Upper lobe of right lung (tissue), 1 donor: ENCODE results near the gene SLC22A4. TPM values are rescaled to one million over a fixed set of nuclear protein-coding genes. Genes with fewer than 3 reads are reported as not detected.

Source experiments
- ATAC-seq: fragments of 200-7000 bp; cut with Tn5 transposase; one replicate; pipeline ENCODE4 v1.9.1; 2020; ENCODE audit warnings: mild to moderate bottlenecking, moderate library complexity
- DNase-seq: peaks from one replicate; pipeline ENCODE4 v3.0.0-alpha.2; 2020
- H3K27ac ChIP-seq: fragments of 200-600 bp; one replicate; pipeline ENCODE4 v1.8.0; 2022
- H3K27me3 ChIP-seq: fragments of 200-600 bp; one replicate; pipeline ENCODE4 v1.8.0; 2022; ENCODE audit warnings: mild to moderate bottlenecking
- H3K36me3 ChIP-seq: fragments of 200-600 bp; one replicate; pipeline ENCODE4 v1.8.0; 2022
- H3K4me1 ChIP-seq: fragments of 200-600 bp; one replicate; pipeline ENCODE4 v1.8.0; 2022
- H3K4me3 ChIP-seq: fragments of 200-600 bp; one replicate; pipeline ENCODE4 v1.8.0; 2022; ENCODE audit warnings: mild to moderate bottlenecking
- H3K9me3 ChIP-seq: fragments of 200-600 bp; one replicate; pipeline ENCODE4 v1.8.0; 2022
- intact Hi-C: fragments of 100-400 bp; cut with DNase I; formaldehyde crosslinking; loops from one replicate; pipeline ENCODE4 v1.11.0; 2022
- total RNA-seq: library from RNA; stranded (reverse); fragmentation: NEBNext Ultra II Directional; extraction: Animal tissue kit (Norgen Biotek cat#: 25700); gene quantifications from one replicate; pipeline ENCODE4 v1.2.1, GENCODE V29; 2021
- TF ChIP-seq, protein P1 (sequence below): fragments of 200-600 bp; IDR thresholded peaks from one replicate; pipeline ENCODE4 v1.8.0; 2022; ENCODE audit warnings: antibody characterized with exemption
- donor health status: DM: no; HTN: yes; CAD: no; lungs with severe emphysema.

Gene SLC22A4
- total RNA-seq, 1 donor from 2014 or later, result 1.8 TPM

- peak overlapping the region; percentile 98 for H3K27ac ChIP-seq
- TF ChIP-seq, protein P1, sequence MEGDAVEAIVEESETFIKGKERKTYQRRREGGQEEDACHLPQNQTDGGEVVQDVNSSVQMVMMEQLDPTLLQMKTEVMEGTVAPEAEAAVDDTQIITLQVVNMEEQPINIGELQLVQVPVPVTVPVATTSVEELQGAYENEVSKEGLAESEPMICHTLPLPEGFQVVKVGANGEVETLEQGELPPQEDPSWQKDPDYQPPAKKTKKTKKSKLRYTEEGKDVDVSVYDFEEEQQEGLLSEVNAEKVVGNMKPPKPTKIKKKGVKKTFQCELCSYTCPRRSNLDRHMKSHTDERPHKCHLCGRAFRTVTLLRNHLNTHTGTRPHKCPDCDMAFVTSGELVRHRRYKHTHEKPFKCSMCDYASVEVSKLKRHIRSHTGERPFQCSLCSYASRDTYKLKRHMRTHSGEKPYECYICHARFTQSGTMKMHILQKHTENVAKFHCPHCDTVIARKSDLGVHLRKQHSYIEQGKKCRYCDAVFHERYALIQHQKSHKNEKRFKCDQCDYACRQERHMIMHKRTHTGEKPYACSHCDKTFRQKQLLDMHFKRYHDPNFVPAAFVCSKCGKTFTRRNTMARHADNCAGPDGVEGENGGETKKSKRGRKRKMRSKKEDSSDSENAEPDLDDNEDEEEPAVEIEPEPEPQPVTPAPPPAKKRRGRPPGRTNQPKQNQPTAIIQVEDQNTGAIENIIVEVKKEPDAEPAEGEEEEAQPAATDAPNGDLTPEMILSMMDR, result no peak
- DNase-seq (peak; percentile 85), ATAC-seq (peak; percentile 66)
- H3K9me3 ChIP-seq, result no peaks in the 10 kb centered on the region
- no peaks in the 10 kb centered on the region for H3K27me3 ChIP-seq
- peaks cover 17% of the 10 kb centered on the region for H3K4me1 ChIP-seq
- H3K4me3 ChIP-seq, result peak overlapping the region; percentile 78
- no peaks in the 10 kb centered on the region for H3K36me3 ChIP-seq
- intact Hi-C loops, result no loop called here
Observed at GRCh38 chr5:132294728-132295504, 722 bp downstream of the SLC22A4 start.

- TF ChIP-seq, protein P1, result no peak
- ATAC-seq (no peak), DNase-seq (no peak)
- Histone ChIP-seq H3K4me3 (peak overlapping the region; percentile 78), H3K4me1 (peaks cover 17% of the 10 kb centered on the region), H3K9me3 (no peaks in the 10 kb centered on the region), H3K27me3 (no peaks in the 10 kb centered on the region), H3K36me3 (no peaks in the 10 kb centered on the region), H3K27ac (no peak overlapping the region)
- intact Hi-C loops, result no loop called here
Observed at GRCh38 chr5:132295505-132296411, 1.6 kb downstream of the SLC22A4 start.

DNA sequence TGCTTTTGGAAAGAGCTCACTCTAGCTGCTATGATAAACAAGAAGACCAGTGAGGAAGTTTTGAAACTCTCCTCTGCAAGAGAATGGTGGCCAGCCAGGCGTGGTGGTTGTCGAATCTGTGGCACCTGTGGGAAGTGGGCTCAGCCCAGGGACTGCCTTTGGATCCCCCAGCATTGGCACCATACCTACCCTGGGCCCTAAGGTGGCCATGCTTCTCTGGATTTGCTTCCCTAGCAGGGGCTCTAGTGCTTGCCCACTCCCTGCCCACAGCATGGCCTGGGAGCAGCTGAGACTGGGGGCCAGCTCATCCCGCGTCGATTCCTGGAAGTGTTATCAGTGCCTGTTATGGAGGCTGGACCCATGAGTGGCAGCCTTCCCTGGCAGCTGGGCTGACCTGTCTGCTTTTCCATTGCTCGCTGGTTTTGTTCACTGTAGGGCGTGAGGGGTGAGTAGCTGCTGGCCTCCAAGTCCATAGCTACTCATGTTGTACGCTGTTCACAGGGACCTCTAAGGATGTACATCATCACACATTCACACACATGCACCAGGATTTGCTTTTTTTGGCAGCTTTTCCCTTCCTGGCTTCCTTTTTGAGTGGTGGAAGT, 2.3 kb downstream of the SLC22A4 start:
- Histone ChIP-seq H3K27ac (no peak overlapping the region), H3K27me3 (no peaks in the 10 kb centered on the region), H3K4me3 (no peak overlapping the region), H3K9me3 (no peaks in the 10 kb centered on the region), H3K36me3 (no peaks in the 10 kb centered on the region), H3K4me1 (peaks cover 17% of the 10 kb centered on the region)
- no peak for DNase-seq
- intact Hi-C loops, result no loop called here
- TF ChIP-seq, protein P1, result no peak
- ATAC-seq, result no peak

DNA sequence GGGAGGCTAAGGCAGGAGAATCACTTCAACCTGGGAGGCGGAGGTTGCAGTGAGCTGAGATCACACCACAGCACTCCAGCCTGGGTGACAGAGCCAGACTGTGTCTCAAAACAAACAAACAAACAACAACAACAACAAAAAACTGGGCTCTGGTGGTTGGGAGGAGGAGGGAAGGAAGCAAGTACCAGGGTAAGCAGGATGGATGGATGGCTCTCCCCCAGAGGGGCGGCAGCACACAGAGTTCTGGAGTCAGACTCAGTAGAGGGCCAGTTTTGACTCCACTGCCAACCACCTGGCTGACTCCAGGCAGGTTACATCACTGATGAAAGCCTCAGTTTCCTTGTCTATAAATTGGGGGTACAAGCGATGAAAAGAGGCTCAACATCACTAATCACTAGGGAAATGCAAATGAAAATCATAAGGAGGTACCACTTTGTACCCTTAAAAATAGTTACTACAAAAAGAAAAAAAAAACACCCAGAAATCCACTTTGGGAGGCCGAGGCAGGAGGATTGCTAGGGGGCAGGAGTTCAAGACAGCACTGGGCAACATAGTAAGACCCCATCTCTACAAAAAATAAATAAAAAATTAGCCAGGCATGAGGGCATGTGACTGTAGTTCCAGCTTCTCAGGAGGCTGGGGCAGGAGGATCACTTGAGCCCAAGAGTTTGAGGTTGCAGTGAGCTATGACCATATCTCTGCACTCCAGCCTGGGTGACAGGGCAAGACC, 3.2 kb downstream of the SLC22A4 start:
- no peak overlapping the region for H3K4me3 ChIP-seq
- peaks cover 17% of the 10 kb centered on the region for H3K4me1 ChIP-seq
- H3K27me3 ChIP-seq, result no peaks in the 10 kb centered on the region
- ATAC-seq (no peak), DNase-seq (no peak)
- TF ChIP-seq, protein P1, result no peak
- no peak overlapping the region for H3K27ac ChIP-seq
- intact Hi-C loops, result no loop called here
- no peaks in the 10 kb centered on the region for H3K9me3 ChIP-seq
- no peaks in the 10 kb centered on the region for H3K36me3 ChIP-seq
